ENCODE data around the gene RAX.

The RAX gene

DNA sequence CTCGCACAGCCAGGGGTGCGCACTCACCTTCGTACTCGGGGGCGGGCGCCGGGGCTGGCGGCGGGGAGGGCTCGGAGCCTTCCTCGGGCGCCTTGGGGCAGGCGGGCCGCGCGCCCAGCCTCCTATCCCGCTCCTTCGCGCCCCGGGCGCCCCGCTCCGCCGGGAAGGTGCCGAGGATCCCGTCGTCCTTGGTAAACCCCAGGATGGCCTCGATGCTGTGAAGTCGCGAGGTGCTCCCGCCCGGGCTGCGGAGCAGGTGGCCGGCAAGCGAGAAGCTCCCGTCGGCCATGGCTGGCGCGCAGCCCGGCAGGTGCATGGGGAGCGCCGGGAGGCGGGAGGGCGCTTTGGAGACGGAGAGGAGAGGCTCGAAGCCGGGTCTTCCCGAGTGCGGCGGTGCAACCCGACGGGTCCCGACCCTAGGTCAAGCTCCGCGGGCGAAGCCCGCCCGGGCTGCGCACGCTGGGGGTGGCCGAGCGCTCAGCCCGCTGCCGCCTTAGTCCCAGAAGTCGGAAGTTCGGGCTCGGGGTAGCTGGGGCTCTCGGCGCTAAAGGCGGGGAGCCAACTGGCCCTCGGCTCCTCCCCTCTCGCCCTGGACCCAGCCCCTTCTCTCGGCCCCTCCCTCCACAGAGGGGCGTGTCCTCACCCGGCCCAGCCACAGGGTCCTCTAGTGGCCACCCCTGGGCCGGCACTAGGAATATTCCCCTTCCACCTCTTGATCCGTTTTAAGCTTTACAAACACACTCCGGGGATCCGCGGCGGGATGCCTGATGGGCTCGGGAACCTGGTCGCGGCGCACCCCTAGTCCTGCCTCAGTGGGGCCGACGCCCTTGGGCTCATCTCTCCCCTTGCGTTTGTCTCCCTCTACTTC lies at the start of gene RAX:
TSS of gene RAX (minus strand) at position 564 of the 868 bp plus-strand sequence. CDS start at position 316, 248 bp downstream.
- no peak for DNase-seq (ENCODE audit: low read depth, low spot score)

GRCh38 chr18:59318460-59319050 lies 45.3 kb upstream of the RAX start, which contains the start of gene CPLX4:
Gene CPLX4, minus strand, starts transcription at chr18:59318649. Its CDS starts 187 bp downstream, at chr18:59318462.
- no peak for DNase-seq (ENCODE audit: low read depth, low spot score)

GRCh38 chr18:59311631-59312030 lies 38.4 kb upstream of the RAX start:
- DNase-seq (ENCODE audit: low read depth, low spot score): no peak

DNA sequence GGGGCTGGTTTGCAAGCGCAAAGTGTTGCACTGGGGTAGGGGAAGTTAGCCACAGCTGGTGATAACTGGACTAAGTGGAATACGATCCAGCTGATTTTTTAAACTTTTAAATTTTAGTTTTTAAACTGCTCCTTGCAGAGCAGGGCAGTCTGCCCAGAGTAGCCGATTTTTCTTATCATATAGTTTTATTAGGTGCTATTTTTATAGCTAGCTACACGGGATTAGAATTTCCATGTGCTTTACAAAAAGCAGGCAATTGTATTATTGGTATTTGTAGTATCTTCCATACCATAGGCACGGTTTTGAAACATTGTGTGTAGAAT lies 35.6 kb upstream of the RAX start:
- no peak for DNase-seq (ENCODE audit: low read depth, low spot score)

DNA sequence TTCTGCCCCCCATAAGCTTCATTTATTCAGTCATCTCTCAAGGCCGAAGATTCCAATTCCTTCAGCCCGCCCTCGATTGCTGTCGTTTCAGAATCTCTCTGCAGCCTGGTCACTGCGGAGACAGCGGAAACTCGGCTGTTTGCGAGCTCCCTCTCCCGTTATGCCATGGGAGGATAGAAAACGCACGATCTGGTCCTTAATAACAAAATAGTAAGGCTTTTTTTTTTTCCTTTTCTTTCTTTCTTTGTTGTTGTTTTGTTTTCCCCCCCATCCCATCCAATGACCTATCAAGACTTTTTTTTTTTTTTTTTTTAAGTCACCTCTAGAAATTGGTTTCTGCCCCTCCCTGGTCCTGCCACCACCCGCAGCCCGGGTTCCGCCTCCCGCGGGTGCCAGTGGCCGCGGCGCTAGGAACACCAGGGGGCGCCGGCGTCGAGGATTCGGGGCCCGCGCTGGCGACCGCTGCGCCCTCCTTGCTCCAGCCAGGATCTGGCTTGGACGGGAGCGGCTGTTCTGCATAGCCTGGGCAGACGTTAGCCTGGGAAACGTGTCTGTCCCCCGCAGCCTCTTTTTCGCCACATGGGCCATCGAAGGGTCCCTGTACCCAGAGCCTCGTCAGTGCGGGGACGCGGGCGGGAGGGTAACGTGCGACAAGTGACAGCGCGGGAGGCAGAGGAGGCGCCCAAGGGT lies 35.1 kb upstream of the RAX start:
- DNase-seq (ENCODE audit: low read depth, low spot score): peak; percentile 47

DNA sequence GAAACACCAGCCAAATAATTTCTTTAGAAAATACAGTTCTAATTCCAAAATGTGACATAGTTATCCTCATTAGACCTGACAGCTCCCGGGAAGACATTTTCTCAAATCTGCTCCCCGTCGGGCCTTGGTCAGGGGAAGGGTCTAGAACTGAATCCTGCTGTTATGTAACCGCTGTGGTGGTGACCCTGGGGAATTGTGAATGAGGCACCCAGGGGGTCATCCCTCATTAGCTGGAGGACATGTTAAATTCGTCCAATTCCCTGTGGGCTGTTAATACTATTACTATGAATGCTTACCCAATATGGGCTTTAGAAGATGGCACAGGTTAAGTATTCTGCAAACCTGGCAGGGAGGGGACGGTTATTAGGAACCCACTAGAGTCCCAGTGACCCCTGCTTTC lies 33.4 kb upstream of the RAX start:
- DNase-seq (ENCODE audit: low read depth, low spot score): no peak

DNA sequence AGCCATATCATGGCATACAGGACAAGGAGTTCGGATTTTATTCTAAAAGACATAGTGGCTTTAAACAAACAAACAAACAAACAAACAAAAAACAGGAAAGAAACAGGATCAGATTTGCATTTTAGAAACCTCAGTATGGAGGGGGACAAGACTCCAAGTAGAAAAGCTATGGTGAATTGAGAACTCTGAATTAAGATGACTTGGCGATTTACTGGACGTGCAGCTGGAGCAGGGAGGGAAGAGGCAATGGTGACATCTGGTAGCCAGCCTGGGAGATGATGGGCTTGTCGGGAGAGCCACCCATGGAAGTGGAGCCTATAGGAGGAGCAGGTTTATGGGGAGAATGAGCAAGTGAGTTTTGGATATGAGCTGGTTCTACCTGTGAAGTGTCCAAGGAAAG lies 32.0 kb upstream of the RAX start:
- DNase-seq (ENCODE audit: low read depth, low spot score): no peak

- DNase-seq (ENCODE audit: low read depth, low spot score): no peak
Observed at GRCh38 chr18:59303656-59304195, 30.5 kb upstream of the RAX start.

DNA sequence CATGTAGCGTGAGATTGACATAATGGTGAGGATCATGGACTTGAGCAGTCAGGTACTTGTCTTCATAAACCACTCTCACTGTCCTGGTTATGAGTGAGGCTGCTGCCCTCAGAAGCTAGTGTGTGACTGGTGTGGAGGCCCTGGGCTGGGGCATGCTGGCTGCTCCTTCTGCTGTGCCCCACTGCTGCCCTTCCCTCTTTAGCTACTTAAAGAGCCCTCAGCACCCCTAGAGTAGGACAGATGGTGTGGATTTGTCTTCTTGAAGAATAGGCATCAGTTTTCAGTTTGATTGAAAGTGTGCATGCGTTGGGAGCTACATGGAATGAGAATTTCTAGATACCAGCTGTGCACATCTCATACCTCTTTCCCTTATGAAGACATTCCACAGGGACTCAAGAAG lies 29.8 kb upstream of the RAX start:
- DNase-seq (ENCODE audit: low read depth, low spot score): no peak

GRCh38 chr18:59301929-59302328 lies 28.7 kb upstream of the RAX start:
- DNase-seq (ENCODE audit: low read depth, low spot score): no peak

- no peak for DNase-seq (ENCODE audit: low read depth, low spot score)
Observed at GRCh38 chr18:59300676-59301285, 27.5 kb upstream of the RAX start.

DNA sequence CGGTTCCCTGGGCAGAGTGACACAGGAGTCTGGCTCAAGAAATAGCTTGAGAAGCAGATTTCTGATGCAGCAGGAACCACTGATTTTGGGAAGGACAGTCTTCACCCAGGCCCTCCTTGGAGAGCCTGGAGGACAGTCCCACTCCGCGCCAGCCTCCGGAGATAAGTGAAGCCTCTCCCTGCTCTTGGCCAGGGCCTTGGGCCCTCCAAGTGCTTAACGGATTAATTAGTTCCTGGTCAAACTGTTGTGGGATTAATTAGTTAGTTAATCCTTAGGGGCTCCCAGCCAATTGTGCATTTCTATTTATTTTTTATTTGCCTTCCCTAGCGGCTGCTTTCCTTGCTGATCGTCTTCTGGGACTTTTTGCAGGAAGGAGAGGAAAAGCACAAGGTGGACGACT lies 25.6 kb upstream of the RAX start:
- DNase-seq (ENCODE audit: low read depth, low spot score): no peak

DNA sequence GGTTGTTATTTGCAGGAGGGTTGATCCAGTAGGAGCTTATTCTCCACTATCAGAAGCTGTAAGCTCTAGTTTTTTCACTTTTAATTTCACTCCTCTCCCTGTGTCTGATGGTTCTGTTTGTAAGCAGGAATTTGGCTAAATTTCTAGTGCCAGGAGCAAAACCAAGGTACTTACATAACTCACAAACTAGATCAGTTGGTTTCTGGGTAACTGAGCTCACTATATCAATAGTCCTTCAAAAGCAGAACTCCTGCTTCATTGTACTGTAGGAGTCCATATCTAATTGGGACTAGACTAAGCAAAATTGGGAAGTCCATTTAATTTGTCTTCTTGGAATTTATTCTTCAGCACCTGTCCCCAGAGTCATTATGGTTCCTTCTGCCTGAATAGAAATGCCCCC lies 20.1 kb upstream of the RAX start:
- no peak for DNase-seq (ENCODE audit: low read depth, low spot score)

- no peak for DNase-seq (ENCODE audit: low read depth, low spot score)
Observed at GRCh38 chr18:59286341-59286740, 13.1 kb upstream of the RAX start.

- no peak for DNase-seq (ENCODE audit: low read depth, low spot score)
Observed at GRCh38 chr18:59282341-59282740, 9.1 kb upstream of the RAX start.

DNA sequence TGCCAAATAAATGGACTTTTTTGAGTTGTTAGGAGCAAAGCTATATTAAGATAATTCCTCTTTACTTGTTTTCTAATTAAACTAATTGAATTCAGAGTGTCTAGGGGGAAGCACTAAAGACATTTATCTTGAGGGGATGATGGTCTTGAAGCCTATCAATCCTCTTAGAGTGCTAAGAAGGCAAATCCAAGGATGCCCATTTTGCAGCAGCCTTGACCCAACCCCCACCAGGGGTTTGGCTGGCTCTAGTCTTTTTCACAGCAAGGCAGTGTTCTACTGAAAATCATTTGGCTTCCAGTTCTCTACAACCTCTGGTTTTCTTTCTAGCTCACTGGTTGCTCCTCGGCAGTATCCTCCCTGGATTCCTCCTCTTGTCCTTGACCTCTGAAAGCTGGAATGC lies 6.5 kb upstream of the RAX start:
- no peak for DNase-seq (ENCODE audit: low read depth, low spot score)

DNA sequence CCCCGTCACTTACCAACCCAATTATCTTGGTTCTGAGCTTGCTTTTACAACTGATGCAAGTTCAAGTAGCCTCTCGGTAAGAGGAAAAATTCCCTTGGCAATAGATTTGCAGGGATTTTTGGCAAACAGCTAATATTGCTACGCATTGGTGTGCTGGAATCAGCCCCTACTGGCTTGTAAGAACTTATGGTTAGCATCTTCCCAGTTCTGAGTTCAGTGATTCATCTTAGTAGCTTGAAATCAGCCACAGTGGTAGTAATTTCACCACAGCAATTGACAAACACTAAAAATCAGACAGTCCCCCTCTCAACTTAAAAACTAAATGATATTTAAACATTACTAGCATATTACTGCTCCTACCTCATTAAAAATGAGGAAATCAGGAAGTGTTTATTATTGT lies 5.9 kb upstream of the RAX start:
- no peak for DNase-seq (ENCODE audit: low read depth, low spot score)

DNA sequence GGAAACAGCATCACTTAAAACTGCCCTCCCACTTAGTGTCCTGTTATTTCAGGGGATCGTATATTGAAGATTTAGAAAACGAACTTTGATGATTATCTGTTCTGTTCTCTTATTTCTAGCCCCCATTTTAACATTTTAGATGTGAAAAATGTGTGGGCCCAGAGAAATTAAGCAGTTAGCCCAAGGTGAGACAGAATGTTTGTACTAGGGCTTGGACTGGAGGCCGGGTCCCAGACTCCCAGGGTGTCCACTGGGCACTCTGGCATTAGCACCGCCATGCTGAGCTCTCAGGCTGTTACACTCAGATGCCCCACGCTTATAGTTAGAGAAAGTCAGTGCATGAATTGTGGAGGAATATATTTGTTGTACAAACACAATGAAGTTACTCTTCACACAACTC lies 5.5 kb upstream of the RAX start:
- DNase-seq (ENCODE audit: low read depth, low spot score): no peak

GRCh38 chr18:59276047-59276446 lies 2.8 kb upstream of the RAX start:
- no peak for DNase-seq (ENCODE audit: low read depth, low spot score)

DNA sequence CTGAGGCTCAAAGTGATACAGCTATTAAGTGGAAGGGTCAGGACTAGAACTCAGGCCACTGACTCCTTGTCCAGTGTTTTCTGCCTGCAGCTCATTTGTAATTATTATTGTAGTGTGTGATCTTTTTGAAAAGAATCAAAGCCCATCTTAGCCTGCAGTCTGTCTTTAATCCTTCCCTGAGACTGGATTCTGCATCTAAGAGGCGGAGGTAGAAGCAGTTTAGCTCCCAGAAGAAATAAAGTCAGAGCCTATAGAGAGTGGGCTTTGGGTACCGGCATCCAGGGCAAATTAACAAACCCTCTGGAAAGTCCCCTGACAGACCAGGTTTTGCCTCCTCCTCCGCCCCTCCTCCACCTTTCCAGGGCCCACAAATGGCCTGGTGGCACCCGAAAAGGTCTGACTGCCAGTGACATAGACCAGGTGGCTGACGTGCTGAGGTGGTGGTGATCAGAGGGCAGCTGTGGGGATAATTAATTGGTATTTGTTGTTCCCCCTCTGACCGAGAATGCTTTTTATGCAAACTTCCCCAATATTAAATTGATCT lies 2.2 kb upstream of the RAX start:
- no peak for DNase-seq (ENCODE audit: low read depth, low spot score)

GRCh38 chr18:59274533-59274928 lies 1.3 kb upstream of the RAX start:
- DNase-seq (ENCODE audit: low read depth, low spot score): no peak

Data from activated naive CD8-positive, alpha-beta T cell treated with anti-CD3 and anti-CD28 coated beads, Interleukin-2, amount 50 U/mL, for 16 hours (primary cell).